Natural killer cell (primary cell): ENCODE data around the gene PLA2G4A. TPM values are rescaled to one million over a fixed set of nuclear protein-coding genes. Genes with fewer than 3 reads are reported as not detected.

Experiments
- ATAC-seq, 3 donors: fragments of 150-1000 bp in 2 of 3; fragments of 200-7000 bp in 1 of 3; cut with Tn5 transposase; 1 replicate in 1 of 3; 2 replicates in 2 of 3; pipeline ENCODE4 v1.10.0; 2021; ENCODE audit warnings: mild to moderate bottlenecking in 2 of 3, moderate library complexity in 2 of 3
- DNase-seq, 2 donors: peaks; one replicate each; pipeline versions ENCODE4 v3.0.0 to v3.0.0-alpha.2; 2013 to 2021; ENCODE audit warnings: mixed read lengths in 1 of 2
- H3K27ac ChIP-seq: one replicate; pipeline ENCODE4 v1.5.1; 2013; ENCODE audit warnings: mild to moderate bottlenecking, low read length
- H3K27me3 ChIP-seq: one replicate; pipeline ENCODE4 v1.6.1; 2013; ENCODE audit warnings: low read length; ENCODE audit not compliant: control insufficient read depth, insufficient read depth
- H3K36me3 ChIP-seq: one replicate; pipeline ENCODE4 v1.6.1; 2013; ENCODE audit warnings: low read length; ENCODE audit not compliant: control insufficient read depth, insufficient read depth
- H3K4me1 ChIP-seq: one replicate; pipeline ENCODE4 v1.6.1; 2013; ENCODE audit warnings: low read length; ENCODE audit not compliant: control insufficient read depth, insufficient read depth
- H3K4me3 ChIP-seq: one replicate; pipeline ENCODE4 v1.5.1; 2013; ENCODE audit warnings: low read length
- H3K9me3 ChIP-seq: one replicate; pipeline ENCODE4 v1.6.1; 2013; ENCODE audit warnings: low read length; ENCODE audit not compliant: control insufficient read depth, insufficient read depth
- H3K27ac Mint-ChIP-seq, 2 donors: one replicate each; pipeline ENCODE4 v1.8.0; 2022; ENCODE audit warnings: mild to moderate bottlenecking in 2 of 2, mixed read lengths in 2 of 2, moderate library complexity in 1 of 2
- H3K27me3 Mint-ChIP-seq, 2 donors: one replicate each; pipeline ENCODE4 v1.8.0; 2022; ENCODE audit warnings: low read depth in 2 of 2, mixed read lengths in 2 of 2
- H3K36me3 Mint-ChIP-seq: one replicate; pipeline ENCODE4 v1.8.0; 2022; ENCODE audit warnings: mixed read lengths
- H3K4me1 Mint-ChIP-seq, 2 donors: one replicate each; pipeline ENCODE4 v1.8.0; 2022; ENCODE audit warnings: mixed read lengths in 2 of 2
- H3K4me3 Mint-ChIP-seq: one replicate; pipeline ENCODE4 v1.8.0; 2022; ENCODE audit warnings: mild to moderate bottlenecking, moderate library complexity, mixed read lengths
- H3K9me3 Mint-ChIP-seq, 2 donors: one replicate each; pipeline ENCODE4 v1.8.0; 2022; ENCODE audit warnings: mixed read lengths in 2 of 2
- WGBS: methylation state at CpG from one replicate; pipeline ENCODE4 v1.1.7; 2013; ENCODE audit warnings: missing lambda C conversion rate; ENCODE audit not compliant: insufficient coverage; 5-methylcytosine and 5-hydroxymethylcytosine counted together
- intact Hi-C: fragments of 100-400 bp; cut with micrococcal nuclease; formaldehyde crosslinking; loops from one replicate; pipeline ENCODE4 v1.14.2; 2022
- total RNA-seq, 4 donors: library from RNA; stranded (reverse); fragments of 120-200 nt in 1 of 4; gene quantifications; one replicate each; pipeline versions ENCODE4 v1.2.3 to v1.2.4, GENCODE V29; 2013 to 2022
- TF ChIP-seq, protein P1 (sequence below): fragments of 200-600 bp; IDR thresholded peaks from one replicate; pipeline ENCODE4 v1.8.0; 2022; ENCODE audit warnings: antibody characterized with exemption

PLA2G4A gene
- total RNA-seq, 3 donors from 2014 or later (not counting 1 experiment from before 2014, with no cell fraction given), result 0.33 to 1.3 (median 0.45) TPM

DNA sequence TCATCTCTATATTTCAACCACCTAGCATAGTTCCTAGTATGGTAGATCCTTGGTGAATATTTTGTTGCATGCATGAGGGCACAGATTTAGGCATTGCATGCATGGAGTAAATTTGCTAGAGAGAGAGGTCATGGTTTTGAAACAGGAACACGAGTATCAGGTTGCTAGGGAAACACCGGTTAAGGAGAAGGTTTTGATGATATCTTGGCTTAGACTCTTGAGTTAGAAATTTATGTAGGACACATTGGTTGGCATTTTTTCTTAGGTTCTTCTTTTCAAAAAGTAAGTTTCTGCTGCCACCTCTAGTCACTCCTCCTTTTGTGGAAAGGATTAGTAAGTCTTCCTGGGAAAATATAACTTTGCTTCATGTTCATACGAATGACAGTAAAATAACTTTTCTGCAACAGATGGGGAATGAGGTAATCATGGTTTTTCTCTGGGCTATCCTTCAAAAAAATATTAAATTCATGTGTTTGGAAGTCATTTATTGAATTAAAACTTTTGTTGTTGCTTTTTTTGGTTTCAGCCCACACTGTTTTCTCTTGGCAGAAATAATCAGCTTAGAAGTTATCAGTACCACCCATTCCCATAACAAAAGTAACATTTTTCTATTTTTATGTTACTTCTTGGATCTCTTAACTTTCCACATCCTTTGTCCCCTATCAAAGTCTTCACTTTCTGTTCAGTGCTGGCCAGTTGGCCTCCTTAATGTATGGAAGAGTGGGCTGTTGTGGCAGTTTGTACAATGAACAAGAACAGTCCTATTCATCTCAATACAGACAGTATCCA, 97.3 kb downstream of the PLA2G4A start:
- no peak overlapping the region for H3K27ac Mint-ChIP-seq
- no peaks in the 10 kb centered on the region for H3K36me3 ChIP-seq

DNA sequence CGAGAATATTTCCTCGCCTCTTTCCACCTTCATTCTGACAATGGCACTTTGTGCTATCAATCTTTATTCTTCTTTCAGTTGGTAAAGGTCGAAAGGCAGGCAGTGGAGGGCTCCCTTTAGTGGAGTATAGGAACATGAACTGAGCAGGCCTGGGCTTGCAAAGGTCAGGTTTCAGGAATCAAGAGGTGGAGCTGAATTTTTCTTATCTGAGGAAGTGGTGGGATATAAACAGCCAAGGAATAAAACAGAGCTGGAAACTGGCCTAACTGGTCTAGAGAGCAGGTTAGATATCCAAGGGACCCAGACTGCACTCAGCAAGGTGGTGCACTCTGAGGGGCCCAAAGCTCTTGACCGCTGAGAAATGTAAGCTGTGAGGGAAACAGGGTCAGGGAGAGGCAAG, 99.1 kb downstream of the PLA2G4A start:
- Histone ChIP-seq H3K9me3 (no peaks in the 10 kb centered on the region), H3K27ac (no peak overlapping the region), H3K27me3 (no peaks in the 10 kb centered on the region), H3K4me3 (no peak overlapping the region), H3K36me3 (no peaks in the 10 kb centered on the region), H3K4me1 (no peaks in the 10 kb centered on the region)
- Mint-ChIP-seq H3K4me1 (peaks cover 0 to 4% of the 10 kb centered on the region in 2 donors), H3K9me3 (peaks cover 6 to 9% of the 10 kb centered on the region in 2 donors), H3K4me3 (no peak overlapping the region), H3K36me3 (no peaks in the 10 kb centered on the region), H3K27ac (no peak overlapping the region), H3K27me3 (no peaks in the 10 kb centered on the region)
- TF ChIP-seq, protein P1, sequence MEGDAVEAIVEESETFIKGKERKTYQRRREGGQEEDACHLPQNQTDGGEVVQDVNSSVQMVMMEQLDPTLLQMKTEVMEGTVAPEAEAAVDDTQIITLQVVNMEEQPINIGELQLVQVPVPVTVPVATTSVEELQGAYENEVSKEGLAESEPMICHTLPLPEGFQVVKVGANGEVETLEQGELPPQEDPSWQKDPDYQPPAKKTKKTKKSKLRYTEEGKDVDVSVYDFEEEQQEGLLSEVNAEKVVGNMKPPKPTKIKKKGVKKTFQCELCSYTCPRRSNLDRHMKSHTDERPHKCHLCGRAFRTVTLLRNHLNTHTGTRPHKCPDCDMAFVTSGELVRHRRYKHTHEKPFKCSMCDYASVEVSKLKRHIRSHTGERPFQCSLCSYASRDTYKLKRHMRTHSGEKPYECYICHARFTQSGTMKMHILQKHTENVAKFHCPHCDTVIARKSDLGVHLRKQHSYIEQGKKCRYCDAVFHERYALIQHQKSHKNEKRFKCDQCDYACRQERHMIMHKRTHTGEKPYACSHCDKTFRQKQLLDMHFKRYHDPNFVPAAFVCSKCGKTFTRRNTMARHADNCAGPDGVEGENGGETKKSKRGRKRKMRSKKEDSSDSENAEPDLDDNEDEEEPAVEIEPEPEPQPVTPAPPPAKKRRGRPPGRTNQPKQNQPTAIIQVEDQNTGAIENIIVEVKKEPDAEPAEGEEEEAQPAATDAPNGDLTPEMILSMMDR, result no peak
- DNase-seq (no peak), ATAC-seq (no peak)
- 93% methylated on average over 4 of the region's 4 CpGs for WGBS
- intact Hi-C loops, result no loop called here

More for the DNA sequence above, 97.3 kb downstream of the PLA2G4A start:
- Mint-ChIP-seq H3K36me3 (no peaks in the 10 kb centered on the region), H3K4me1 (peaks cover 0 to 15% of the 10 kb centered on the region in 2 donors), H3K4me3 (no peak overlapping the region), H3K27me3 (no peaks in the 10 kb centered on the region), H3K9me3 (peaks cover 6 to 9% of the 10 kb centered on the region in 2 donors)
- intact Hi-C loops, result no loop called here
- no peak for ATAC-seq
- no peak for DNase-seq
- TF ChIP-seq, protein P1, result no peak
- no peaks in the 10 kb centered on the region for H3K27me3 ChIP-seq
- WGBS, result 23% methylated on average over 3 of the region's 3 CpGs
- no peak overlapping the region for H3K4me3 ChIP-seq
- H3K4me1 ChIP-seq, result no peaks in the 10 kb centered on the region
- no peak overlapping the region for H3K27ac ChIP-seq
- no peaks in the 10 kb centered on the region for H3K9me3 ChIP-seq

GRCh38 chr1:186930238-186930637, 101.5 kb downstream of the PLA2G4A start:
- no peaks in the 10 kb centered on the region for H3K4me1 ChIP-seq
- no peaks in the 10 kb centered on the region for H3K27me3 ChIP-seq
- WGBS, result no CpG with 5 or more reads among the region's 2 CpGs
- H3K9me3 ChIP-seq, result no peaks in the 10 kb centered on the region
- Mint-ChIP-seq H3K36me3 (no peaks in the 10 kb centered on the region), H3K4me3 (no peak overlapping the region), H3K27me3 (no peaks in the 10 kb centered on the region), H3K27ac (no peak overlapping the region), H3K4me1 (peaks cover 0 to 4% of the 10 kb centered on the region in 2 donors), H3K9me3 (peaks cover under 1 to 4% of the 10 kb centered on the region in 2 donors)
- no peak for DNase-seq
- H3K36me3 ChIP-seq, result no peaks in the 10 kb centered on the region
- no peak for ATAC-seq
- intact Hi-C loops, result no loop called here
- no peak overlapping the region for H3K27ac ChIP-seq
- no peak overlapping the region for H3K4me3 ChIP-seq
- TF ChIP-seq, protein P1, result no peak
